ENCODE data around the gene ULK3. TPM values are rescaled to one million over a fixed set of nuclear protein-coding genes. Genes with fewer than 3 reads are reported as not detected.

The ULK3 gene
- total RNA-seq, 2 donors from 2014 or later = 34.9 to 72.2 TPM

GRCh38 chr15:74845208-74845568, 2.2 kb upstream of the ULK3 start:
- H3K9me3 ChIP-seq = no peaks in the 10 kb centered on the region
- DNase-seq (ENCODE audit: low spot score) (no peak), ATAC-seq (ENCODE audit: insufficient number of reproducible peaks, low FRiP score, low read depth) (no peak)
- H3K27me3 ChIP-seq (replicated peaks; ENCODE audit: insufficient read depth) = no peaks in the 10 kb centered on the region
- peaks cover 26% of the 10 kb centered on the region for H3K36me3 ChIP-seq
- peaks cover 11 to 19% of the 10 kb centered on the region in 2 donors for H3K4me1 ChIP-seq (ENCODE audit: control insufficient read depth in 1 of 2, low read depth in 2 of 2)
- TF ChIP-seq, protein P1, sequence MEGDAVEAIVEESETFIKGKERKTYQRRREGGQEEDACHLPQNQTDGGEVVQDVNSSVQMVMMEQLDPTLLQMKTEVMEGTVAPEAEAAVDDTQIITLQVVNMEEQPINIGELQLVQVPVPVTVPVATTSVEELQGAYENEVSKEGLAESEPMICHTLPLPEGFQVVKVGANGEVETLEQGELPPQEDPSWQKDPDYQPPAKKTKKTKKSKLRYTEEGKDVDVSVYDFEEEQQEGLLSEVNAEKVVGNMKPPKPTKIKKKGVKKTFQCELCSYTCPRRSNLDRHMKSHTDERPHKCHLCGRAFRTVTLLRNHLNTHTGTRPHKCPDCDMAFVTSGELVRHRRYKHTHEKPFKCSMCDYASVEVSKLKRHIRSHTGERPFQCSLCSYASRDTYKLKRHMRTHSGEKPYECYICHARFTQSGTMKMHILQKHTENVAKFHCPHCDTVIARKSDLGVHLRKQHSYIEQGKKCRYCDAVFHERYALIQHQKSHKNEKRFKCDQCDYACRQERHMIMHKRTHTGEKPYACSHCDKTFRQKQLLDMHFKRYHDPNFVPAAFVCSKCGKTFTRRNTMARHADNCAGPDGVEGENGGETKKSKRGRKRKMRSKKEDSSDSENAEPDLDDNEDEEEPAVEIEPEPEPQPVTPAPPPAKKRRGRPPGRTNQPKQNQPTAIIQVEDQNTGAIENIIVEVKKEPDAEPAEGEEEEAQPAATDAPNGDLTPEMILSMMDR (IDR thresholded peaks at IDR 0.05) = no peak
- no peak overlapping the region for H3K27ac ChIP-seq
- H3K4me3 ChIP-seq = no peak overlapping the region

DNA sequence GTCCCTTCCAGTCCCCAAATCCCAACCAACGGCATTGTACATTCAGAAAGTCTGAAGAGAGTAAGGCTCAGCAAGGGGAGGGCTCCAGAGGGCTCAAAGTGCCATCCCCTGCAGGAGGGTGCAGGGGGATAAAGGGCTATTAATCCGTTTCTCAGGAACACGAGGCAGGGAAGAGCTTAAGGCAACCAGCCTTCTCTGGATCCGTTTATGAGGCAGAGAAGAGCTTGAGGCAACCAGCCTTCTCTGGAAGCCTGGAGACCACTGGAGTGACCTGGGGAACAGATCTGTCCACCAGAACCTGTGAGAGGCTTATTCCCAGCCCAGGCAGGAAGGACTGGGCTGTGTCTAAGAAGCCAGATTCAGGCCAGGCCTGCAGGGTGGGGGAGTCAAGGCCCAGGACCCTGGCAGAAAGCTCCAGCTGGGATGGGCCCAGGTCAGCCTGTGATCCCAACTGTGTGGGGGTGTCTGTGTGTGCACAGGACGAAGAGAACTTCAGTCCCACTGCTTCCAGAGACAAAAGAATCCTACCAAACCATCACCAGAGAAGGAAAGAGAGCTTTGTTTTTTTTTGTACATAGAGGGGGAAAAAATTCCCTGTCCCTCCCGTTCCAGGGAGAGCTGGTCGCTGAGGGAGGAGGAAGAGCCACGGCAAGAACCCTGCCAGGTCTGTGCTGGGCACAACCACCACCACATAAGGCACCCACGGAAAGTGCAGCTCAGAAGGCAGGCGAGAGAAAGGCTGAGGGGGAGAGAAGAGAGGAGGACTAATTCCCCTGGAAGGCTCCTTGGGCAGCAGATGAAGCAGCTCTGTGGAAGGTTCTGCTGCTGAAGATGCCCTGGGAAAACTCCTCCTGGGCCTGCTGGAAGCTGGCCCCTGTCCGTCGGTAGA, 1.6 kb upstream of the ULK3 start:
- Histone ChIP-seq H3K27me3 (replicated peaks; ENCODE audit: insufficient read depth) (no peaks in the 10 kb centered on the region), H3K36me3 (peaks cover 19% of the 10 kb centered on the region), H3K9me3 (no peaks in the 10 kb centered on the region), H3K4me3 (no peak overlapping the region), H3K27ac (peak overlapping the region in 1 of 2 donors; percentile 73), H3K4me1 (ENCODE audit: control insufficient read depth in 1 of 2, low read depth in 2 of 2) (peaks cover 11 to 19% of the 10 kb centered on the region in 2 donors)
- no peak for ATAC-seq (ENCODE audit: insufficient number of reproducible peaks, low FRiP score, low read depth)
- no peak for DNase-seq (ENCODE audit: low spot score)
- TF ChIP-seq, protein P1 (IDR thresholded peaks at IDR 0.05) = no peak

GRCh38 chr15:74843891-74844299, 939 bp upstream of the ULK3 start:
- ATAC-seq (ENCODE audit: insufficient number of reproducible peaks, low FRiP score, low read depth) (no peak), DNase-seq (ENCODE audit: low spot score) (no peak)
- H3K4me3 ChIP-seq = no peak overlapping the region
- no peaks in the 10 kb centered on the region for H3K9me3 ChIP-seq
- TF ChIP-seq, protein P1 (IDR thresholded peaks at IDR 0.05) = no peak
- no peaks in the 10 kb centered on the region for H3K27me3 ChIP-seq (replicated peaks; ENCODE audit: insufficient read depth)
- H3K36me3 ChIP-seq = peaks cover 17% of the 10 kb centered on the region
- peak overlapping the region; percentile 73 to 76 for H3K27ac ChIP-seq
- peaks cover 11 to 19% of the 10 kb centered on the region in 2 donors for H3K4me1 ChIP-seq (ENCODE audit: control insufficient read depth in 1 of 2, low read depth in 2 of 2)

DNA sequence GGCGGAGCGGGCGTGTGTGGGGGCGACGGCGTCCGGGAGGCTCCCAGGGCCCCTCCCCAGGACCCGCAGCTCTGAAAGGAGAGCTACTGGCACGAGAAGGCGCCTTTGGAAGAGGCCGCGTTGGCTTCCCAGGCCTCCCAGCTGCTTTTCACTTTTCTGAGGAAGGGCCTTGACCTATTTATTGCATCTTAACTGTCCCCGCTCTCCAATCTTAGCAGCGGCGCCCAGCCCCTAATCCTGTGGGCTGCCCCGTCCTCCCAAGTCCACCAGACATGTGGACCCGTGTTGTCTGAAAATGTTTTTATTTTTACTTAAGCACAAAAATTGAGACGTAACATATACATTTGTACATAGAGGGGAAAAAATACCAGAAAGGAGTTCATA, 481 bp upstream of the ULK3 start:
- TF ChIP-seq, protein P1 (IDR thresholded peaks at IDR 0.05) = no peak
- Histone ChIP-seq H3K27ac (peak overlapping the region; percentile 73 to 76), H3K4me1 (ENCODE audit: control insufficient read depth in 1 of 2, low read depth in 2 of 2) (peaks cover 11 to 19% of the 10 kb centered on the region in 2 donors), H3K9me3 (no peaks in the 10 kb centered on the region), H3K36me3 (peaks cover 13% of the 10 kb centered on the region), H3K4me3 (peak overlapping the region; percentile 96), H3K27me3 (replicated peaks; ENCODE audit: insufficient read depth) (no peaks in the 10 kb centered on the region)
- no peak for ATAC-seq (ENCODE audit: insufficient number of reproducible peaks, low FRiP score, low read depth)
- no peak for DNase-seq (ENCODE audit: low spot score)

DNA sequence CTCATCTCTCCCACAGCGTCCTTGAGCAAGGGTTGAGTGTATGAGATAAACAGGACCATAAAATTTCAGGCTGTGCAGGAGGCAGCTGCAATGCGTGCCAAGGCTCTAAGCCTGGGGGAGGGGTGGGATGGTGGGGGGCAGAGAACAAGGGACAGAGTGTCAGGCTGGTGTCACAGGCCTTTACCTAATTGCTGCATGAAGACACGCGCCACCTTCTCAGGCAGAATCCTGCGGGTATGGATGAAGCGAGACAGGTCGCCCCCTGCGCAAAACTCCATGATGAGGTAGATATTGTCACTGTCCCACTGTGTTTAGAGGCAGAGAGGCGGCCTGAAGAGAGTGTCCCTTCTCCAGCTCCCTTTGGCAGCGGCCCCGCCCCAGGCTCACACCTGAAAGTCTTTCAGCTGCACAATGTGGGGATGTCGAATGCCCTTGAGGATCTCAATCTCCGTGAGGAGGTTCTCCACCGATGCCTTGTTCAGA, 1.0 kb downstream of the ULK3 start:
- peak overlapping the region; percentile 96 for H3K4me3 ChIP-seq
- no peak for ATAC-seq (ENCODE audit: insufficient number of reproducible peaks, low FRiP score, low read depth)
- no peaks in the 10 kb centered on the region for H3K27me3 ChIP-seq (replicated peaks; ENCODE audit: insufficient read depth)
- peaks cover 11 to 19% of the 10 kb centered on the region in 2 donors for H3K4me1 ChIP-seq (ENCODE audit: control insufficient read depth in 1 of 2, low read depth in 2 of 2)
- TF ChIP-seq, protein P1 (IDR thresholded peaks at IDR 0.05) = no peak
- H3K36me3 ChIP-seq = peaks cover 3% of the 10 kb centered on the region
- H3K27ac ChIP-seq = no peak overlapping the region
- no peaks in the 10 kb centered on the region for H3K9me3 ChIP-seq
- no peak for DNase-seq (ENCODE audit: low spot score)

Measured in thoracic aorta (tissue), 2 donors.